ENCODE results near the gene SPTBN5.

DNA sequence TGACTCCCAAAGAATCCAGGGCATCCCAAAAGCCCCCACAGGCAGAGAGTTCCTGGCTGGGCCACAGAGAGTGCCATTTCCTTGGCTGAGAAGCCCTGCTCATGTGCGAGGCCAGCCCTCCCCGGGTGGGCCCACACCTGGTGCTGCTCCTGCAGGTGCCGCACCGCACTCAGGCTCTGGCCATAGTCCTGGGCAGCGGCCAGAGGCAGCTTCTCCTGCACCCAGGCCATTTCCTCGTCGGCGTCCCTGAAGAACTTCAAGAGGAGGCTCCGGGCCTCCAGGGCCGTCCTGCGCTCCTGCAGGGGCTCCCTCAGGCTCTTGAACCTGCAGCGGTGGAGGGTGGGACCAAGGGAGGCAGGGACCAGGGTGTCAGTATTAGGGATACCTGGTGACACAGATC lies 37.1 kb downstream of the SPTBN5 start:
- TF ChIP-seq, protein P1, sequence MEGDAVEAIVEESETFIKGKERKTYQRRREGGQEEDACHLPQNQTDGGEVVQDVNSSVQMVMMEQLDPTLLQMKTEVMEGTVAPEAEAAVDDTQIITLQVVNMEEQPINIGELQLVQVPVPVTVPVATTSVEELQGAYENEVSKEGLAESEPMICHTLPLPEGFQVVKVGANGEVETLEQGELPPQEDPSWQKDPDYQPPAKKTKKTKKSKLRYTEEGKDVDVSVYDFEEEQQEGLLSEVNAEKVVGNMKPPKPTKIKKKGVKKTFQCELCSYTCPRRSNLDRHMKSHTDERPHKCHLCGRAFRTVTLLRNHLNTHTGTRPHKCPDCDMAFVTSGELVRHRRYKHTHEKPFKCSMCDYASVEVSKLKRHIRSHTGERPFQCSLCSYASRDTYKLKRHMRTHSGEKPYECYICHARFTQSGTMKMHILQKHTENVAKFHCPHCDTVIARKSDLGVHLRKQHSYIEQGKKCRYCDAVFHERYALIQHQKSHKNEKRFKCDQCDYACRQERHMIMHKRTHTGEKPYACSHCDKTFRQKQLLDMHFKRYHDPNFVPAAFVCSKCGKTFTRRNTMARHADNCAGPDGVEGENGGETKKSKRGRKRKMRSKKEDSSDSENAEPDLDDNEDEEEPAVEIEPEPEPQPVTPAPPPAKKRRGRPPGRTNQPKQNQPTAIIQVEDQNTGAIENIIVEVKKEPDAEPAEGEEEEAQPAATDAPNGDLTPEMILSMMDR (IDR thresholded peaks at IDR 0.05), result no peak
- no peak for TF ChIP-seq ZFX (IDR thresholded peaks at IDR 0.05; ENCODE audit: borderline replicate concordance)
